HTERT RPE-1 (cell line): ENCODE results near the gene CBX7.
"Not testable (repeated sequence)": the region's sequence is repeated elsewhere in the genome, so short reads cannot be mapped to it uniquely, and the experiment has no call there.

Experiments used
- in situ Hi-C: fragments of 300-500 bp; cut with MboI; formaldehyde crosslinking; loops from 4 replicates; pipeline ENCODE4 v1.14.3; 2020; ENCODE audit warnings: low sequenced_read_pairs

Gene CBX7

DNA sequence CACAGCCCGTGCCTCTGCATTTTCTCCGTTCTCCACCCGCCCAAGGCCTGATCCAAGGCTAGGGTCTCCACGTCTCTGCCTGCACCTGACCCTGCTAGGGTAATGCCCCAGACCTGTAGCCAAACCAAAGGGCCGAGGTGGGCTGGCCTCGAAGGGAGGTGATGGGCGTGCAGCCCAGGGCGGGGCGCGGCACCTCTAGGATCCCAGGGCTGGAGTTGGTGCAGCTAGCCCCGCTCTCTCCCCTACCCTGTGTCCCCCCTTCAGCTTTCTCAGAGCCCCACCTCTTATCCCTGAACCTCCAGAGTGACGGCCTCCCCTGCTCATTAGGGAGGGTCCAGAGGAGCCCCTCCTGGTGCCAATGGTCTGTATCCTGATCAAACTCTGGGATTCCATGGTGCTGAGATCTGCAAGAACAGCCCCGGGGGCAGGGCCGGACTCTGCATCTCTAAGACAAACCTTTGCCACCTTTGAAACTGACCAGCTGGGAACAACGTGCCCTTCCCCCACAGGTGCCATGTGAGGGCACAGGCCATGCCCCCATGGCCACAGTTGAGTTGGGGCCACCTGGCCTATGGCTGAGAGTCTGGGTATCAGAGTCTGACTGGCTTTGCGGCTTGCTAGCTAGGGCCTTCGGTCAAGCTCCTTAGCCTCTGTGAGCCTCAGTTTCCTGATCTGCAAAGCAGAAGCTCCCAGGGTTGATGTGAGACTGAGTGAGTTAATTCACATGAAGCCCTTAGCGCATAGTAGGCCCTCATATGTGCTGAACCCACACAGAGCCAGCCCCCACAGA, 23.1 kb upstream of the CBX7 start:
- in situ Hi-C loops: loop anchor here (25.0 kb wide), 1 partner anchor 137 kb away; the partner anchor contains the start of gene RPL3

DNA sequence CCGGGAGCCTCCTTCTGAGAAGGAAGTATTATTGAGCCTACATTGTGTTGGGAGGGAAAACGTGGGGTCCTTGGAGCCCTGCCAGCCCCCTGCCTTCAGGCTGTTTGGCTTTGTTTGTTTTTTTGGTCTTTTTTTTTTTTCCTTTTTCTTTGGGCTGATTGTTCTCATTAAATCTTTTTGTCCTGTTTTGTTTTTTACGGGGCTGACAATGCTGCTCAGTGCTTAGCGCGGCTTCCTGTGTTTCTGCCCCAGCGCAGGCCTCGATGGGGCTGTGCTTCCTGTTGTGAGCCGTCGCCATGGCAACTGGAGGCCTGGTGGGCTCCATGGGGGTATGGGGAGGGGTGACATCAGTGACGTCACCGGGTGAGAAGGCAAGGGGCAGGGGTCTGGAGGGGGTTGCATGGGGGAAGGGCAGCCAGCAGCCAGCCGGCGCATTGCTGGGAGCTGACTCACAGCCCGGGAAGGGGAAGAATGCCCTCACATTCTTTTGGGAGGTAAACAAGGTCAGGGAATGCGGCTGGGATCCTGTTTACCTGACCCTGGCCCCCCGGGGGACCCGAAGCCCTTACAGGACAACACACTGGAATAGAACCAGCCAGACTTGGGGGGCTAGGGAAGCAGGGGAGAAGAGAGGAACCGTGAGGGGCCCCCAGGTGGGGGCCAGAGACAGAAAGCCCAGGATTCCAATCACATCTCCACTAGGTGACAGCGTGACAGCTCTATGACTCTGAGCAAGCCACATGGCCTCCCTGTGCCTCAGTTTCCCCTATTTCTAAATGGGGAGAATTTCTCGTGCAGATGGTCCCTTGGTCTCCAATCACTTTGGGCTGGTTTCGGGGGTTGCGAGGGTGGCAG, 22.2 kb upstream of the CBX7 start:
- in situ Hi-C loops: loop anchor here (25.0 kb wide), 1 partner anchor 138 kb away; the partner anchor contains the start of gene RPL3

DNA sequence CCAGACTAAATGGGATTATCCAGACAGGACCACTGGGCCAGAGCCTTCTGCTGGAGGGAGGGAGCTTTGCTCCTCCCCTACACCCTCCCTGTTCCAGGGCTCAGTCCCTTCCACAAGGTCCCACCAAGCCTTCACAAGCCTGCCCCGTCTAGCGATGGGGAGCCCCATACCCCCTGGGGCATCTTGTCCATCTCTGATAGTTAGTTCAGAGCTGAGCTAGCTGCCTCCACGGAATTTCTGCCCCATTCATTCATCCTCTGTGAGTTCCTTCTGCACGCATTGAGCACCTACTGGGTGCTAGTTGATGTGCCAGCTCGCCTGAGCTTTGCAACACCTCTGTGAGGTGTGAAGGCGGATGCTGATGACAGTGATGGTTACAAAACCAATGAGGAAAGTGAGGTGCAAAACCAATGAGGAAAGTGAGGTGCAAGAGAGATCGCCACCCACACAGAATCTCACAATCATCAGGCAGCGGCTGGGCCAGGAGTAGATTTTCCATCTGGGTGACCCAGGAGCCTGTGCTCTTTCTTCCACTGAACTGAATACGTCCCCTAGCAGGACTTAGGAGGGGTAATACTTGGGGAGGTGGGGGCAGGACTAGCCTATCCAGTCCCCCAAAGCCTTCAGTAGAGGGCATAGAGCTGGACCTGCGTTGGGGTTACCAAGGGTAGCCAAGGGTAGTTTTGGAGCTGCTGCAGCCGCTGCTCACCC, 21.5 kb upstream of the CBX7 start:
- in situ Hi-C loops: no loop called here

GRCh38 chr22:39173050-39173706, 20.7 kb upstream of the CBX7 start:
- in situ Hi-C loops: no loop called here

- in situ Hi-C loops: not testable (repeated sequence)
These were observed 20.0 kb upstream of the CBX7 start for GRCh38 chr22:39172265-39173049.

DNA sequence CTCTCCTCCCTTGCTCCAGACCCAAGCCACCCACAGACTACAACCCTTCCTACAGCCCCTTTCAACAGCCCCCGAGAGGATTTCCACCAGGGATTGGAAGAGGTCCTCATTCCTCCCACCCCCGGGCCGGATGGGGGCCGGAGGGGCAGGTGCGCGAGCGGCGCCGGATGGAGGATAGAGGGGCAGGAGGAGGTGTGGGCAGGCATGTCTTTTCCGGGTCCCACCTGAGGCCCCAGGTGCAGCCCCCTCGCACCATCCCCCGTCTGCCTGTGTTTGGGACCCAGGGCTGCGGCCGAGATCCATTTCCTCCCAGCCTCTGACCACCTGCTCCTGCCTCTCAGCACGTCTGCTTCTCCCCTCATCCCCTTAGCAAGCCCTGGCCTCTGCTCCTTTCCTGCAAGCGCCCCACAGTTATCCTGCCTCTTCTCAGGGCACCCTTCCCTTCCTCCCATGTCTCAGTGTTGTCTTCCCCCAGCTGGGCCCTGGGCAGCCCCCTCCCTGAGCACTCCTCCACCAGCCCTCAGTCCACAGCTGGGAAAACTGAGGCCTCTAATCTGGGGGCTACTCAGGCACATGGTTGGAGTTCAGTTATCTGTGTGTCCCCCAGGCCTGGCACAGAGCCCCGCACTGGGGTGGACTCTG, 19.3 kb upstream of the CBX7 start:
- in situ Hi-C loops: no loop called here

GRCh38 chr22:39170825-39171622, 18.5 kb upstream of the CBX7 start:
- in situ Hi-C loops: no loop called here

DNA sequence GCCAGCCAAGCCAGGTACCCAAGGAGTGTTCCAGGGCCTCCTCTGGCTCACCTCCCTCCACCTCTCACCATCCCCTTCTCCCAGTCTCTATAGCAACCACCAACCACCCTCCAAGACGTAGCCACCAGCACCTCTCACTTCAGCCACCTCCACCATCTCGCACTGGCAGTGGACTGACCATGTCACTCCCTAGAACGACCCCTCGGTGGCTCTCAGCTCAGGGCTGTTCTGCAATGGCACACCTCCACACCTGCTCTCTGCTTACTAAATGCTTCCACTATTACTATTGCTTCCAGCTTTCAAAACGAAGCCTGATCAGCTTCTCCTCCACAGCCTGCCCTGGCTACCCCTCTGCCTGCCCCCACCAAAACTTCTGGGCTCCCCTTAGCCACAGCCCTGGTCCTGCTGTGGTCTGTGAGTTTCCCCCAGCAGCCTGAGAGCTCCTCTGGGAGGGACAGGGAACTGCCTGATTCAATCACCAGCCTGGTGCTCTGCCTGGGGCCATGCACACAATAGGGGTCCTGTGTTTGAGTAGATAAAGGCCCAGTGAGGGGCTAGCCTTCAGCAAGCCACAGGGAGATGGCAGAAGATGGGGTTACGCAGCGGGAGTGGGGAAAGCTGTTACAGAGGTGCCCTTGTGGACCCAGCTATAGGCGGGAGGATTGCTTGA, 17.5 kb upstream of the CBX7 start:
- in situ Hi-C loops: no loop called here

DNA sequence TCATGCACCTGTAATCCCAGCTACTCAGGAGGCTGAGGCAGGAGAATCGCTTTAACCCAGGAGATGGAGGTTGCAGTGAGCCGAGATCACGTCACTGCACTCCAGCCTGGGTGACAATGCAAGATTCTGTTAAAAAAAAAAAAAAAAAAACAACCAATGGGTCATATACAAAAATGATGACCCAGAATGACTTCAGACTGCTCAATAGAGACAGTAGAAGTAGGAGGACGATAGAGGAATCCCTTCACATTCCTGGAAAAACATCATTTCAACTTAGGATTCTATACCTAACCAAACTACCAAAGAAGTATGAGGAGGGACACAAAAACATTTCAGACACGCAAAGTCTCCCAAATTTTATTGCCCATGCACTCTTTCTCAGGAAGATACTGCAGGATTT, 14.1 kb upstream of the CBX7 start:
- in situ Hi-C loops: no loop called here

DNA sequence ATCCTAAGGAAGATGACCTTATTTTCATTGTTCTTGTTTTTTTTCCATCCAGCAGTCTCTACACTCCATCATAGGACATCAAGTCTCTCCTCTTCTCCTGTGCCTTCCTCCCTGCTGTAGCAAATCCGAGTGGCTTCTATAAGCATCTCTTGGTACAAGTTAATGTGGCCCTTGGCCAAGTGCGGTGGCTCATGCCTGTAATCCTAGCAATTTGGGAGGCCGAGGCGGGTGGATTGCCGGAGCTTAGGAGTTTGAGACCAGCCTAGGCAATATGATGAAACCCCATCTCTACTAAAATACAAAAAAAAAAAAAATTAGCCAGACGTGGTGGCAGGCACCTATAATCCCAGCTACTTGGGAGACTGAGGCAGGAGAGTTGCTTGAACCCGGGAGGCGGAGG, 3.6 kb upstream of the CBX7 start:
- in situ Hi-C loops: not testable (repeated sequence)

DNA sequence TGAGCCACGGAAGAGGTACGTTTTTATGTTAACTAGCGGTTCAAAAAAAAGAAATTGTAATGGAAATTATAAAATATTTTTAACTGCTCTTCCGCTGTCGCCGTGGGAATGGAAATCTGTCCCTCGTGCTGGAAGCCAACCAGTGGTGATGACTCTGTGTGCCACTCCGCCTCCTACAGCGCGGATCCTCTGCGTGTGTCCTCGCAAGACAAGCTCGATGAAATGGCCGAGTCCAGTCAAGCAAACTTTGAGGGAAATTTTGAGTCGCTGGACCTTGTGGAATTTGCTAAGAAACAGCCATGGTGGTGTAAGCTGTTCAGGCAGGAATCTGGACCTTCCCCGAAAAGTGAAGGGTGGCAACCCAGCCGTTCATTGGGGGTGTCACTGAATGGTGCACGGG, 2.9 kb upstream of the CBX7 start:
- in situ Hi-C loops: no loop called here

DNA sequence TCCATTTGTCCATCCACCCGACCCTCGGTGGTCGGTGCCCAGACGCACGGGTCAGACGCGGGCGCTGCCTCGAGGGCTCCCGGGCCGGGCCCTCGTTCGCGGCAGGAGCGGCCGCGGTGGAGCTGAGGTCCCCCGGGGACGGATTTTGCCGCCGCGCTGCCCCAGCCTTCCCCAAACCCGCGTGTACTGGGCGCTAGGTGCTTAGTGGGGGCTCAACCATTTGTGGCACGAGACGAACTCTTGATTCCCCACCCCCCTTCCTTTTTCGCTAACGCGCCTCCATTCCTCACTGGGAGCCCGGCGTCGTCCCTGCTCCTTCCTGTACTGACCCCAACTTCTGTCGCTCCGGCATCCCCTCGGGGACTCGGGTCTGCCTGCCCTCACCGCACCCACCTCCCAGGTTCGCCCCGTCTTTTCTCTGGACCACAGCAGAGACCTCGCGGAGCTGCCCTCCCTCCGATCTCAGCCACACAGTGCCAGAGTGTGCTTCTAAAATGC, 789 bp upstream of the CBX7 start:
- in situ Hi-C loops: no loop called here

DNA sequence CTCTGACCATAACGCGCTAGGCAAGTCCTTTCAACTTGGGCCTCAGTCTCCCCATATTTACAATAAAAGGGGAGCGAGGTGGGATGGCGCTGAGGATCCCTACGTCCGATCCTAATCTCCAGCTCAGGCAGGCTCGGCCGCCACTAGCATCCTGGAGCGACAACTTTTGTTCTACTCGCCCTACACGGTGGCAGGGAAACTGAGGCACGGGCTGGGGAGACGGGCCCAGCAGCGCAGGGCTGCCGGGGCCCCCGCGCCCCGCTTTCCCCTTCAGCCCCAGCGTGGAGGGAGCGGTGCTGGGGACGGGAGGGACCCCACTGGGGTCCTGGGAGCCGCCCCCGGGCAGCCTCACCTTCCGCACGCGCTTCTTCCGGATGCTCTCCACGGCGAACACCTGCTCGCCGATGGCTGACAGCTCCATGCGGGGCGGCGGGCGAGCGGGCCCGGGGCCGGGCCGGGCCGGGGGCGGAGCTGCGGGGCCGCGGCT, 413 bp downstream of the CBX7 start:
- in situ Hi-C loops: no loop called here

GRCh38 chr22:39151329-39151975, 1.0 kb downstream of the CBX7 start:
- in situ Hi-C loops: no loop called here

GRCh38 chr22:39150848-39151215, 1.6 kb downstream of the CBX7 start:
- in situ Hi-C loops: no loop called here

GRCh38 chr22:39149915-39150847, 2.3 kb downstream of the CBX7 start:
- in situ Hi-C loops: no loop called here
